NCI-H1417 (cell line): ENCODE data around the gene SRRM4.
"Not testable (repeated sequence)": the region's sequence is repeated elsewhere in the genome, so short reads cannot be mapped to it uniquely, and the experiment has no call there.

Experiments used
- DNase-seq, 3 experiments: peaks; one replicate each; lab custom pipeline; 2025; lab: John Stamatoyannopoulos, UW

SRRM4 gene

DNA sequence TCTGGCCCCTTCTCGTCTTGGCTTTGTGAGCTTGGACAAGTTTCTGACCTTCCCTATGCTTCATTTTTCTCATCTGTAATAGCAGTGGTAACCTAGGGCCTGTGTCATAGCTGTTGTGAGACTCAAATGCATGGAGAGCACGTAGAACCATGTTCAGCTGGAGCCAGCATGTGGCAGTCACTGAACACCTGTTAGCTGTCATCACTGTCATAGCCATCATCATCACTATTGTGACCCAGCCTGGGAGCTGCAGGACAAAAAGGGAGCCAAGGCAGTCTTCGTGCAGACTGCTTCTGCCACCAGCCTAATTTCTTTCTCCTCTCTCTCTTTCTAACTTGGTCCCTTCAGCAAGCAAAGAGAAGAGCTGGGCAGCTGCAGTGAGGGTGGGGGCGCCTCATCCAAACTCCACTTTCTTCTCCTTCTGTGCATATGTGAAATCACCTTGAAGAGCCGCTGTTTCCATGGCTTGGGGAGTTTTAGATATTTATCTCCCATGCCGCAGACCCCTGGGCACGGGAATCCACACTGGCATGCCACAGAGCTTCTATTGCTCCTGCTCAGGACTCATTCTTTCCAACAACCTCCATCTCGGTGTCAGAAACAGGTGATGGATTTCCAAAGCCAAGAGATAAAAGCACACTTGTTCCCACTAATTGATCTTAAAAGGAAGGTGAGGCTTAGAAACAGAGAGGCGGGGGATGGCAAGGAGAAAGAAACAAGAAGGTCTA is 87.0 kb downstream of the SRRM4 start:
- peak in 1 of 3 experiments; percentile 58 for DNase-seq

DNA sequence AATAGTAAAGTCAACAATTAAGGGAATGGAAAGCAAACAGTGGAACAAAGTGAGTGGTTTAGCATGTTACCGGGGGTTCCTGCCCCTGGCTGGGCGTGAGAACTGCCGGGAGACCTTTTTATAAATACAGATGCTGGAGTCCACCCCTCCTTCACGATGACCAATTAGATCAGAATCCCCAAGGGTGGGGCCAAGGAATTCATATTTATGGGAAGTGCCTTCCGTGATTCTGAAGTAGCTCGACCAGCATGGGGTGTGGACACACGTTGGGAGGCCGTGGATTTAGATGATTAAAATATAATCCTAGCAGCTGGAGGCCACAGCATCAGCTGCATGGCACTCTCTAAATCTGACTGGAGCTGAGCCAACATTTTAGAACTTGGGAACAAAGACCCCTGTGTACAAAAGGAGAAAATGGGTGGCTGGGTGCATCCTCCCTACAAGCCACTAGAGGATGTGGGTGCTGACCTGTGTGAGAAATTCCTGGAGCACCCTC is 87.9 kb downstream of the SRRM4 start:
- DNase-seq: peak; percentile 7 to 85 (median 27)

DNA sequence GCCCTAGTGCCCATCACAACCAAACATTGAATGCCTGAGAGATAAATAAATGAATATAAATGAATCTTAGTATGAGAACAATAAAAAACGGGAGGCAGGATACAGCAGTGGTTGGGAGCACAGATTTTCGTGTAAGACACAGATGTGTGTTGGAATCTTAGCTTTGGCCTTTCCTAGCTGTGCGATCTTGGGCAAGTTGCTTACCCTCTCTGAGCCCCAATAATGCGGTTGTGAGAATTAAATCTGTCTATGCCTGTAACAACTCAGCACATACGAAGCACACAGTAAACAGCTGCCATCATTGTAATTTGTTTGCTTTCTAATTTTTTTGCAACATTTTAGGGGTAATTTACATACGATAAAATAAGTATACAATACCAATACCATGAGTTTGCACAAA is 89.8 kb downstream of the SRRM4 start:
- no peak for DNase-seq

- DNase-seq: no peak
Measured at GRCh38 chr12:119071638-119072231, 90.4 kb downstream of the SRRM4 start.

- no peak for DNase-seq
Measured at GRCh38 chr12:119072440-119072839, 91.1 kb downstream of the SRRM4 start.

- no peak for DNase-seq
Measured at GRCh38 chr12:119075222-119075787, 94.0 kb downstream of the SRRM4 start.

DNA sequence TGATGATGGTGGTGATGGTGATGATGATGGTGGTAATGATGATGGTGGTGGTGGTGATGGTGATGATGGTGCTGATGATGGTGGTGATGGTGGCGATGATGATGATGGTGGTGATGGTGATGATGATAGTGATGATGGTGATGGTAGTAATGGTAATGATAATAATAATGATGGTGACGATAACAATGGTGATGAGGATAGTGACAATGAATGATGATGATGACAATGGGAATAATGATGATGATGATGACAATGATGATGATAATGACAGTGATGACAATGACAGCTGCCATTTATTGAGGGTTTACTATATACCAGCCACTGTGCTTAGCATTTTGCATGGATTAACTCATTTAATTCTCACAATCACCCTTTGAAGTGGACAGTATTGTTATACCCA is 94.6 kb downstream of the SRRM4 start:
- DNase-seq: no peak

- DNase-seq: no peak
Measured at GRCh38 chr12:119079530-119079929, 98.2 kb downstream of the SRRM4 start.

GRCh38 chr12:119082016-119082415 is 100.7 kb downstream of the SRRM4 start:
- DNase-seq: no peak

DNA sequence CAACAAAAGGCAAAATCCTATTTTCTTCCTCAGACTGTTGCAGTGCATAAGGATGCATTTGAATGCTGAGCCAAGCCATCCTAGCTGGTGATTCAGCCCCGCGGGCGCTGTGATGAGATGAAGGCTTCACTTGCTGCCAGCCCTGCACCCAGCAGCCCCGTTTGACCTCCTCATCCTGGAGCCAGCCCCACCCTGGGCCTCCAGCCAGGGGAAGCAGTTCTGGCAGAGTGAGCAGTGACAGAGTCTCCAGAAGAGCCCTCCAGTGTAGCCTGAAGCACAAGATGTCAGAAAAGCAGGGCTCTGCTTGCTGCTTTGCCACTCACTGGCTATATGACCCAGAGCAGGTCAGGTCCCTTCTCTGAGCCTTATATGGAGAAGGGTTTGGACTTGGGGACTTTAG is 101.2 kb downstream of the SRRM4 start:
- DNase-seq: peak in 1 of 3 experiments; percentile 29

- no peak for DNase-seq
Measured at GRCh38 chr12:119088685-119089379, 107.5 kb downstream of the SRRM4 start.

DNA sequence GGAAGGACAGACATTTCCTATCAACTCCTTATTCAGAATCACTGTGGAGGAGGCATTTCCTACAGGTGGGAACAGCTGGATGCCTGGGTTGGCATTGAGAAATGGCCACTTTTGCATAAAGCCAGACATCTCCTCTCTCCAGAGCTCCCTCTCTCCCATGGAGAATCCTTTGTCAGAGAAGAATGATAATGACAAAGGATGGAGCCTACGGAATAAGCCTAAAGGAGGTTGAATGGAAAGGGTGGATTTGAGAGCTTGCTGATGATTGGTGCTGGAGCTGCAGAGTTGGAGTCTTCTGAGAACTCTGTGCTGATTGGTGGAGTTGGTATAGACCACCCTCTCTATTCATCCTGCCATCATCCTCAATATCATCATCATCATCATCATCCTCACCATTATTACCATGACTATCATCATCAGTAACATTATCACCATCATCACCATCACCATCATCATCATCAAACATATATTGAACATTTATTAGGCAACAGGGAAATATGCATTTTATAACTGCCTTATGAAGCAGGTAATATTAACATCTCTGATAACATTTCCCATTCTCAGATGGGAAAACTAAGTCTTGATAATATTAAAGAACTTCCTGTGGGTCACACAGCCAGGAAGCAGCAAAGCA is 108.2 kb downstream of the SRRM4 start:
- no peak for DNase-seq

- no peak for DNase-seq
Measured at GRCh38 chr12:119090276-119090675, 108.9 kb downstream of the SRRM4 start.

DNA sequence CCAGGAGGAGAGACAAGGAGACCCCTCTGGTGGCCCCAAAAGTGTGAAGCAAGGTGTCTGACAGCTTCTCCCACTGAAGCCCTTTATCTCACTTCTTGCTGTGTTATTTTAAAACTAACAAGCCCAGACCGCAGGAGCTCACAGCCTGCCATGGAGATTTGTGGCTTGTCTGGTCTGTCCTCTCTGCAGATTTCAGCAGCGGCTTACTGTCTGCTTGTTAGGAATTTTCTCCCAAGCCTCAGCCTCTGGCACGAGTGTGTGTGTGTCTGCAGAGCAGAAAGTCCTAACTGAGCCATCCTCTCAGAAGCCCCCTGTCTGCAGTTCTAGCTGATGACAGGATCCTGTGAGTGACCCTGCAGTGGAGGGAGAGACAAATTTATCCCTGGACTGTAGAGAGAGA is 109.5 kb downstream of the SRRM4 start:
- no peak for DNase-seq

GRCh38 chr12:119096429-119097202 is 115.3 kb downstream of the SRRM4 start:
- DNase-seq: no peak

DNA sequence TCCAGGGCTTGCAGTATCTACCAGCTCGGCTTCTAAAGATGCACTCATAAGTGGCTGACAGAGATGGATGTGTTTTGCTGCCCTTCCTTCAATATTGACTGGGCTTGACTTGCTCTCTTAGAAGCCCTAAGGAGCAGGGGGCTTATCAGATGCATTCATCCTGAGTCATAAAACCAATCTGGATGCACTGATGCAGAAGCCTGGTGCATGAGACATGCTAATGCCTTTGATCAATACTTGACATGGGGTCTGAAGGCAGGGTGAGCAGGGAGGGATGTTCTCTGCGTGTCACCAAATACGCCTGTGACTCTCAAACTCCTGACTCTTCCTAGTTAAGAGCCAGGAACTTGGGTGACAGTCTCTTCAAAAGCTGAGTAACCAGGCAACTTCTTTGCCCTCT is 119.6 kb downstream of the SRRM4 start:
- no peak for DNase-seq

DNA sequence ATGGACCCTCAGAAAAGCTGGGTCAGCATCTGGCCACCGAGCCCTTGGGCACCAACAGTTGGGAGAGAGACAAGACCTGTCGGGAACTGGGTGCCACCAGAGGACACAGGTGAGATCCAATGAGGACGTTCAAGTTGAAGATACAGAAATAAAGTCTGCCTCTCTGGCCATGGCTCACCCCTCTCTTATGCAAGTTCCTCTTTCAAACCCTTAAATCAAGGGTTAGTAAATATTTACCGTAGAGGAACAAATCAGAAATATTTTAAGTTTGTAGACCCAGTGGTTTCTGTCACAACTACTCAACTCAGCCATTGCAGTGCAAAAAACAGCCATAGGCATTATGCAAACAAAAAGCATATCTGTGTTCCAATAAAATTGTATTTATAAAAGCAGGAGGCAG is 120.9 kb downstream of the SRRM4 start:
- no peak for DNase-seq

DNA sequence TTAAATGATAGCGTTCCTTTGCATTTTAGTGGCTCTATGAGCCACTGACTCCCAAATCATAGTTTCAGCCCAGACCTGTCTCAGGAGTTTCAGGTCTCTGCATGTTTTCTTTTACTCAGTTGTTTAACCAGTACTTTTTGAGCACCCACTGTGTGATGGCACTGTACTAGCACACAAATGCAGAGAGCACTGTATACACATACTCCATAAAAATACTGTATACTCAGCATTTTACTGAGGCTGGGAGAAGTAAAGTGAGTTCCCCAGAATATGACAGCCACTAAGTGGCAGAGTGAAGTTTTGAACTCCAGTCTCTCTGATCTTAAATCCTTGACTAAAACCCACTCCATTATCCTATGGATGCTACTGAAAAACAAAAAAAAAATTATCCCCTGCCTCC is 121.4 kb downstream of the SRRM4 start:
- DNase-seq: no peak

GRCh38 chr12:119104969-119105368 is 123.6 kb downstream of the SRRM4 start:
- not testable (repeated sequence) for DNase-seq

DNA sequence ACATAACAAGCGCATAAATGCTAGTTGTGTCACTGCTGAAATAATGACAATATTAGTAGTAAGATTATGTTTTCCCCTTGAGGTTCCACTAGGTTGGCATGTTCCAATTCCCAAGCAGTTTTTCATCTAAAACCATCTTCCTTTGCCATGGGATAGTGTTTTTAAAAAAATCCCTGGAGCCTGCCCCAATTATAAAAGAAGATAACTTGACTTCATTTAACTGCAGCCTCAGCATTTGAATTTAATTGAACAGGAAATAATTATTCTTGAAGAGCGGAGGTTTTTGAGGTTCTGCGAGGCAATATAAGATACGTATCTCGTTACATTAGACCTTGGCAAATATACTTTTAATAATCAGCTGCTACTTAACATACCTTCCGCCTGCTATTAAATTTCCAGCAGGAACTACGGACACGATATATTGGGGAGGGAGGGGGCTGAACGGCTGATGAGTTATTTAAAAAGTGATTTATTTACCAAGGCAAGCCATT is 132.2 kb downstream of the SRRM4 start:
- DNase-seq: no peak

- DNase-seq: no peak
Measured at GRCh38 chr12:119114294-119114693, 133.0 kb downstream of the SRRM4 start.
